Suprapubic skin (tissue), 3 donors: Measurements from ENCODE around the gene SMAD7.

ENCODE experiments used
- POLR2A ChIP-seq, 2 donors: fragments of 450-650 bp; IDR thresholded peaks; one replicate each; pipeline ENCODE4 v1.6.1; 2017; ENCODE audit warnings: antibody characterized with exemption in 2 of 2, mild to moderate bottlenecking in 2 of 2, moderate library complexity in 2 of 2
- TF ChIP-seq, protein P1 (sequence below), 2 donors: fragments of 200-600 bp in 1 of 2; fragments of 450-650 bp in 1 of 2; sonication (generic) in 1 of 2; IDR thresholded peaks; one replicate each; pipeline ENCODE4 v1.5.1; 2016 to 2019; ENCODE audit warnings: antibody characterized with exemption in 2 of 2, mild to moderate bottlenecking in 1 of 2, moderate library complexity in 1 of 2

DNA sequence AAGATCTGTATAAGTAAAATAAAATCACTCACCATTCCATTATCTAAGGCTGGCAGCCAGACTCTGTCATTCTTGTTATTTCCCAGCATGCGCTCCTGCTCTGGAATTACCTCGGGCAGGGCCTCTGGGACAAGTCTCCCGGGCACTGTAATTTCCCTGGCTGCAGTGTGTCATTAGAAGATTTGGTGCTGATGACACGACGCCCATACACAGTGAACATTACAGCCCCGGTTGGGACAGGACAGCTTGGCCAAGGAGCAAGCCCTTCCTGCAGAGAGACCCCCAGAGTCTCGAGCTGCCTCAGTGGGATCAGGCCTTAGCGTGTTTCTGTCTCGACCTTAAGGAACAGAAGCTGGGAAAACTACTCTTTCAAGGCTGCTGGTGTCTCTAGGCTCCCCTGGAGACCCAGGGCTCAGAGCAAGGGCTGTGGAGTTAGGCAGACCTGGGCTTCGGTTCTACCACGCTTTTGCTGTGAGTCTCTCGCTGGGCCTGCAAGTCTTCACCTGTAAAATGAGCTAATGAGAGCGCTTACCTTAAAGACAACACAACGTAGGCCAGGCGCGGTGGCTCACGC lies 39.7 kb downstream of the SMAD7 start:
- no peak for TF ChIP-seq POLR2A (IDR thresholded peaks at IDR 0.05)
- TF ChIP-seq, protein P1, sequence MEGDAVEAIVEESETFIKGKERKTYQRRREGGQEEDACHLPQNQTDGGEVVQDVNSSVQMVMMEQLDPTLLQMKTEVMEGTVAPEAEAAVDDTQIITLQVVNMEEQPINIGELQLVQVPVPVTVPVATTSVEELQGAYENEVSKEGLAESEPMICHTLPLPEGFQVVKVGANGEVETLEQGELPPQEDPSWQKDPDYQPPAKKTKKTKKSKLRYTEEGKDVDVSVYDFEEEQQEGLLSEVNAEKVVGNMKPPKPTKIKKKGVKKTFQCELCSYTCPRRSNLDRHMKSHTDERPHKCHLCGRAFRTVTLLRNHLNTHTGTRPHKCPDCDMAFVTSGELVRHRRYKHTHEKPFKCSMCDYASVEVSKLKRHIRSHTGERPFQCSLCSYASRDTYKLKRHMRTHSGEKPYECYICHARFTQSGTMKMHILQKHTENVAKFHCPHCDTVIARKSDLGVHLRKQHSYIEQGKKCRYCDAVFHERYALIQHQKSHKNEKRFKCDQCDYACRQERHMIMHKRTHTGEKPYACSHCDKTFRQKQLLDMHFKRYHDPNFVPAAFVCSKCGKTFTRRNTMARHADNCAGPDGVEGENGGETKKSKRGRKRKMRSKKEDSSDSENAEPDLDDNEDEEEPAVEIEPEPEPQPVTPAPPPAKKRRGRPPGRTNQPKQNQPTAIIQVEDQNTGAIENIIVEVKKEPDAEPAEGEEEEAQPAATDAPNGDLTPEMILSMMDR (IDR thresholded peaks at IDR 0.05), result no peak
